EL (cell line): ENCODE data around the gene SLC16A6.
"Not testable (repeated sequence)": the region's sequence is repeated elsewhere in the genome, so short reads cannot be mapped to it uniquely, and the experiment has no call there.

Experiments used
- DNase-seq: peaks from one replicate; pipeline ENCODE4 v3.0.0-alpha.2; 2016

Gene SLC16A6

DNA sequence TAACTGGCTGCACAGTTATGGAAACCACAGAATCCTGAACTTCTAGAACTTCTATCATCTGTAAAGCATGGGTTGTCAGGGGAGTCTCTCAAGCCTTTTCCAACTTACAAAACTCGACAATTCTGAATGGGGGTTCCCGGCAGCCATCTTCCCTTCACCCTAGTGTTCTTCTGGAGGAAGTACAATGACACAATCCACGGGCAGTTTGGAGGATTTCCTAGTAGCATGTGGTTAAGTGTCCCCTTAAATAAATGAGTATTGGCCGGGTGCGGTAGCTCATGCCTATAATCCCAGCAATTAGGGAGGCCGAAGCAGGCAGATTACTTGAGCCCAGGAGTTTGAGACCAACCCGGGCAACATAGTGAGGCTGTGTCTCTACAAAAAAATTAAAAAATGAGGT lies 2.1 kb downstream of the SLC16A6 start:
- no peak for DNase-seq

- peak; percentile 15 for DNase-seq
Measured at GRCh38 chr17:68288375-68288774, 2.6 kb downstream of the SLC16A6 start.

- DNase-seq: not testable (repeated sequence)
Measured at GRCh38 chr17:68281965-68282364, 9.0 kb downstream of the SLC16A6 start.

DNA sequence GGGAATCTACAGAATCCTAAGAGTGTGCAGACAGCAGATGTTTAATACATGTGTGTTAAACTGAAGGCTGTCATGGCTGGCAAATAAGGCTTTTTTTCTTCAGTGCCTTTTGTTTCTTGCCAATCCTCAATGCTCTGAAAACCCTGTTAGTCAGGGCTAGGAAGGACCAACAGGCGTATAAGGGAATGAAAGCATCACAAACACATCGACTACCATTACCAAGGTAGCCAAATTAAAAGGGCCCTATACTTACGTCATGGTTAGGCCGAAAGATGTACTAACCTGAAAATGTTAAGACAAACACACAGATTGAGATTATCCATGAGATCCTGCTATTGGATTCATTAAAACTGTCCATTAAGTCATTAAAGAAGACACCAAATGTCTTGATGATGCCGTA lies 13.1 kb downstream of the SLC16A6 start:
- DNase-seq: no peak

- not testable (repeated sequence) for DNase-seq
Measured at GRCh38 chr17:68276339-68276738, 14.6 kb downstream of the SLC16A6 start.

DNA sequence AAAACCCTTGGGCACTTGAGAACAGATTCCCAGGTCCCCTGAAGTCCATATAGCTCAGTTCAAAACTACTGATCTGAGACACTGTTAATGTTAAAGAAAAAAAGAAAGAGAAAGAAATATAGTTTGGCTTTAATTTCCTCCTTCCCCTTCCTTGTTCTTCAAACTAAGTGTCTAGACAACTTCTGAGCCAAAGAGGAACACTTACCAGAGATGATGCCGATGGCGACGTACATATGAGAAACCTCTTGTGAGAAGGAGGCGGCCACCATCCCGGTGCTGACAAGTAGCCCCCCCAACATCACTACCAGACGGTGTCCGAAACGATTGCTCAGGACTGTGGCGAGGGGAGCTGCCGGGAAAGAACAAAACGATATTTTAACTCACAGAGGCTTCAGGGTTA lies 17.2 kb downstream of the SLC16A6 start:
- DNase-seq: no peak

- not testable (repeated sequence) for DNase-seq
Measured at GRCh38 chr17:68265833-68266232, 25.1 kb downstream of the SLC16A6 start.

DNA sequence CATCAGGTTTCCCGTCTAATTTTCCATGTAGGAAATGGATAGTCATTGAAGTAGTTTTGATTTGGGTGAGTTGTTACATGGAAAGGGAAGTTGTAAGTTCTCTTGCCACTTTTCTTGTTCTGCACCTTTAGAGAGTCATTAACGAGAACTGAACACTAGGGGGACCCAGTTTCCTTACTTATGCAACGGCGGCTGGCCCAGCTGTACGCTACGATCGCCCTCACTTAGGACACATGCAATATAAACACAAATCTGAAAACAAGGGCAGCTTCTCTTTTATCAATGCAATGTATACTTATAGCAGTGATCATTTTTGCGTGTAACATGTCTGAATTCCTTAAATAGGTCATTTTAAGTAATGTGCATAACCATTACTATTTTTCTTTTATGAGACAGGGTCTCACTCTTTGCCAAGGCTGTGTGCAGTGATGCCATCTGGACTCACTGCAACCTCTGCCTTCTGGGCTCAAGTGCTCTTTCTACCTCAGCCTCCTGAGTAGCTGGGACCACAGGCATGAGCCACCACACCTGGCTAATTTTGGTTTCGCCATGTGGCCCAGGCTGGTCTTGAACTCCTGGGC lies 27.7 kb downstream of the SLC16A6 start:
- peak; percentile 30 for DNase-seq

GRCh38 chr17:68262467-68262866 lies 28.5 kb downstream of the SLC16A6 start:
- not testable (repeated sequence) for DNase-seq

DNA sequence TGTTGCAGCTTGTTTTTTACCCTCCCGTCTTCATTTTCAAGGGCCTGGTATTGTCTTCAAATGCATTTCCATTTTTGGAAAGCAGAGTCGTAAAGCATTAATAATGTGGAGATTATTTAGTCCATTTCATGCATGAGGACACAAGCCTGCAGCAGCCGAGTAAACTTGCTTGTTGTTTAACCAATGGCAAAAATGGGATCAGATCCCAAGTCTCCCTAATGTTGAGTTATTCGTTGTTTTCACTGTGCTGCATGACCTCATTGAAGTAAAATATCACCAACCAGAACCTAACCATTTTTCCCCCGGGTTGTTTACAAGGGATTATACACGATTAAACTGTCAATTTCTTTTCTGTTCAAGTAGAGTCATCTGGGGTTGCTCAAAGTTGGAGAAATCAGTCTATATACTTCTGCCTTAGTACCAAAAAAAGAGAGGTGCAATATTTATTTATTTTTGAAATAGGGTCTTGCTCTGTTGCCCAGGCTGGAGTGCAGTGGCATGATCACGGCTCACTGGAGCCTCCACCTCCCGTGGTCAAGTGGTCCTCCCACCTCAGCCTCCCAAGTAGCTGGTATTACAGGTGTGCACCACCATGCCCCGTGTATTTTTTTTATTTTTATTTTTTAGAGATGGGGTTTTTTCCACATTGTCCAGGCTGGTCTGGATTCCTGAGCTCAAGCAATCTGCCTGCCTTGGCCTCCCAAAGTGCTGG lies 30.7 kb downstream of the SLC16A6 start:
- no peak for DNase-seq

DNA sequence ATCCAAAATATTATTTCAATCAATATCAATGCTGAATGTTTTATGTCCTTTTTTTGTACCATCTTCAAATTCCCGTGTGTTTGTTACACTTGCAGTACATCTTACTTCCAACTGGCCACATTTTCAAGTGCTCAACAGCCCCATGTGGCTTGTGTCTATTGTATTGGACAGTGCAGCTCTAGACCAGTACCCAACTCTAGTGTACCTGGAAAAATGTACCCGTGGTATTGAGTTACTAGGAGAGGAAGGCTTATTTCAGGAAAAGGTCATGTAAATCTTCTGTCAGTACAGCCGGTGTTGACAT lies 31.3 kb downstream of the SLC16A6 start:
- not testable (repeated sequence) for DNase-seq

DNA sequence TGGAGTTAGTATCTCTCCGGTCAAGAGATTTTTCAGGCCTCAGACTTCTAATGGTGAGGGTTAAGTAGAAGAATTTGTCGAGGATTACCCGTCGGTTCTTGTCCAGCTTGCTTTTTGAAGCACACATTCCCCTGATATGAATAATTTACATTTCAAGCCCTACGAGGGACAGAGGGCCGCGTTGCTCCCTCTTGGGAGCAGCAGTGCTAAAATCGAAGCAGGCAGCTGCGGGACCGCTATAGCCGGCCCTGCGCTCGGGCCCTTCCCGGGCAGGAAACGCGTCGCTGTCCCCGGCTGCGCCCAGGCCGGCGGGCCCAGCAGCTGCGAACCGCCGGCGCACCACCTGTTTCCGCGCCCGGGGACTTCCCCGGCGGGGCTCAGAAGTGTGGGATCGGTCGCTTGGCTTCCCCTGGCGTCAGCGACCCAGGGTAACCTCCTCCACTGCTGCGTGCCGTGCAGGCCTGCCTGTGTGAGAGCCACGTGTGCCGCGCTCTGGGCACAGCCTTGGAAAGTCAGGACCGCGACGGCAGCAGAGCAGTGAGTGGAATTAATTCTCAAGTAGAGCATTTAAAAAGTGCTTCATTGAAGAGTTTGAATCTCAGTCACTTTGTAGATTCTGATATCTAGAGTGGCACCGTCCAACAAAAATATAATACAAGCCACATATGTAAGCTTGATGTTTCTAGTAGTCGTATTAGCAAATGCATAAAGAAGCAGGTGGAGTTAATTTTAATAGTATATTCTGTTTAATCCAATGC lies 31.9 kb downstream of the SLC16A6 start:
- peak; percentile 46 for DNase-seq

DNA sequence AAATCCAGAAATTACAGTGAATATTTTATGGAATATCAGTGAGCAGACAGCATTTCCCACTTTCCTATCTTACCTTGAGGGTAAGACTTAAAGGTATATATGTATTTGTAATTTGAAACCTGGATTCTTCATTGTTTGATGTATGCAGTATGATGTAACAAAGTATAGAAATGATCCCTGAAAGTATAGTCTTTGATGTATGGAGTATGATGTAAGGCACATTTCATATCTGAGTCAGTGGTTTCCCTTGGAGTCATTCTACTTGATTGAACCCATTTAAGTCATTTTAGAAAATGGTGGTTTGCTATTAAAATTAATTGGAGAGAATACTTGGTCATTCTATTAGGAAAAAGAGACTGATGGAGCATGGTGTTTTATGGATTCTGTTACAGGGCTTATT lies 33.0 kb downstream of the SLC16A6 start:
- DNase-seq: no peak

DNA sequence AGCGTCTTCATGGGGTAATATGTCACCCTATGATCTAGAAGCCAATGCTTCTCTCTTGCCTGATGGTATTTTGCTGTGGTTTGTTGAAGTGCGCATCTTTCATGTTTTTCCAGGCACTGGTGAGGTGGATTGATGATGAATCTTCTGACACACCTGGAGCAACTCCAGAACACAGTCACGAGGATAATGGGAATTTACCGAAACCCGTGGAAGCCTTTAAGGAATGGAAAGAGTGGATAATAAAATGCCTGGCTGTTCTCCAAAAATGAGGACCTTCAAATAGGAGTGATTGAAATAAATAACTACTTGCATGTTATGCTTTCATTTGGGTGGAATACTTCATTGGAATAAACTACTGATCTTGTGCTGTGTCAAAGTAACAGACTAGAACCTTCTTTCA lies 34.2 kb downstream of the SLC16A6 start:
- not testable (repeated sequence) for DNase-seq

GRCh38 chr17:68255731-68256538 lies 35.0 kb downstream of the SLC16A6 start:
- no peak for DNase-seq

DNA sequence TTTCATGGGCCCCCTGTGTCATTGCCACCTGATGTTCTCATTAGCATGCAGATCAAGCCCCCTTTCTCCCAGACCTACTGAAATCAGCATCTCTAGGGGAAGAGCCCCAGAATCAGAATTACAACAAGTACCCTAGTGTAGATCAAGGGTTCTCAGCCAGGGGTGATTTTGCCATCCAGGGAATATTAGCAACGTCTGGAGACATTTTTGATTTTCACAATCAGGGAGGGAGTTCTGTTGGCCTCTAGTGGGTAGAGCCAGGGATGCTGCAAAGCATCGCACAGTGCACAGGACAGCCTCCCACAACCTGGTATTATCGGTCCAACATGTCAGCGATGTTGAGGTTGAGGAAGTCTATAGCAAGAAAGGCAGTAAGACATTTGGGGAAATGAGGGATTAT lies 35.8 kb downstream of the SLC16A6 start:
- DNase-seq: no peak

- not testable (repeated sequence) for DNase-seq
Measured at GRCh38 chr17:68253426-68253825, 37.5 kb downstream of the SLC16A6 start.

DNA sequence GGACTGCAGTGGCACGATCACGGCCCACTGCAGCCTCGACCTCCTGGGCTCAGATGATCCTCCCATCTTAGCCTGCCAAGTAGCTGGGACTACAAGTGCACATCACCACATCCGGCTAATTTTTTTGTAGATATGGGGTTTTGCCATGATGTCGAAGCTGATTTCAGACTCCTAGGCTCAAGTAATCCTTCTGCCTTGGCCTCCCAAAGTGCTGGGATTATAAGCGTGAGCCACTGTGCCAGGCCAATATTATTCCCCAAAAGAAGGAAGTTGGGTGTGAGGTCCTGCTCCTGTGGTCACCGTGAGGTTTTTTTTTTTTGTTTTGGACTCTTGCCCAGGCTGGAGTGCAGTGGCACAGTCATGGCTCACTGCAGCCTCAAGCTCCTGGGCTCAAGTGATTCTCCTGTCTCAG lies 41.6 kb downstream of the SLC16A6 start:
- DNase-seq: peak; percentile 25

GRCh38 chr17:68248891-68249290 lies 42.0 kb downstream of the SLC16A6 start:
- DNase-seq: no peak

GRCh38 chr17:68248199-68248825 lies 42.6 kb downstream of the SLC16A6 start:
- DNase-seq: peak; percentile 66

- DNase-seq: peak; percentile 92
Measured at GRCh38 chr17:68247445-68248198, 43.3 kb downstream of the SLC16A6 start, which contains the start of gene AMZ2. AMZ2 (plus strand) TSS chr17:68248043; CDS start chr17:68250188, 2,145 bp downstream.
